IMR-90 (cell line): Measurements from ENCODE around the gene PRKAG2. TPM values are rescaled to one million over a fixed set of nuclear protein-coding genes. Genes with fewer than 3 reads are reported as not detected.

Source experiments
- ATAC-seq: fragments of 200-7000 bp; cut with Tn5 transposase; 2 replicates; pipeline ENCODE4 v1.9.1; 2020; ENCODE audit warnings: low read depth, mild to moderate bottlenecking, moderate library complexity
- BruUV-seq: library from RNA; stranded (reverse); fragments of 400-500 nt; replicated peaks from 2 replicates; lab custom pipeline; 2021; lab: Mats Ljungman, UMichigan
- CTCF ChIA-PET: fragments of 300-600 bp; formaldehyde crosslinking; extraction: SDS; loops from one replicate; lab custom pipeline; 2021; ENCODE audit warnings: antibody characterized with exemption; lab: Yijun Ruan, JAX
- POLR2A ChIA-PET: fragments of 300-600 bp; sonication (Branson Sonifier 250); formaldehyde crosslinking; loops from one replicate; lab custom pipeline; 2022; ENCODE audit warnings: antibody characterized with exemption; ENCODE audit not compliant: unreplicated experiment; lab: Charles Lee
- DNase-seq: peaks from one replicate; pipeline ENCODE4 v3.0.0; 2013
- H2AFZ ChIP-seq: replicated peaks from 2 replicates; pipeline ENCODE3; 2013; ENCODE audit warnings: low read length, mild to moderate bottlenecking; ENCODE audit not compliant: poor library complexity
- H2AK5ac ChIP-seq: 2 replicates; pipeline ENCODE4 v1.6.1; 2013; ENCODE audit warnings: low read depth, low read length, inconsistent platforms
- H2AK9ac ChIP-seq: replicated peaks from 2 replicates; pipeline ENCODE3; 2013; ENCODE audit warnings: mild to moderate bottlenecking, low read depth, low read length, moderate library complexity; ENCODE audit not compliant: poor library complexity
- H2BK120ac ChIP-seq: 2 replicates; pipeline ENCODE4 v1.6.1; 2013; ENCODE audit warnings: low read depth, low read length, inconsistent platforms
- H2BK15ac ChIP-seq: 3 replicates; pipeline ENCODE4 v1.6.1; 2013; ENCODE audit warnings: low read depth, low read length, inconsistent platforms
- H2BK20ac ChIP-seq: 2 replicates; pipeline ENCODE4 v1.6.1; 2013; ENCODE audit warnings: low read depth, mild to moderate bottlenecking, inconsistent platforms, low read length, moderate library complexity
- H2BK5ac ChIP-seq: 2 replicates; pipeline ENCODE4 v1.6.1; 2013; ENCODE audit warnings: mild to moderate bottlenecking, low read depth, low read length, inconsistent platforms; ENCODE audit not compliant: poor library complexity, severe bottlenecking
- H3K14ac ChIP-seq: replicated peaks from 2 replicates; pipeline ENCODE4 v1.6.1; 2013; ENCODE audit warnings: low read depth, low read length, inconsistent platforms
- H3K18ac ChIP-seq: 2 replicates; pipeline ENCODE4 v1.6.1; 2013; ENCODE audit warnings: low read depth, low read length, control low read depth
- H3K23ac ChIP-seq: 2 replicates; pipeline ENCODE4 v1.6.1; 2013; ENCODE audit warnings: low read depth, low read length, inconsistent platforms
- H3K27ac ChIP-seq: 2 replicates; pipeline ENCODE4 v1.5.1; 2013; ENCODE audit warnings: mild to moderate bottlenecking, control low read depth, low read length; ENCODE audit not compliant: insufficient read depth
- H3K27me3 ChIP-seq: 2 replicates; pipeline ENCODE4 v1.6.1; 2013; ENCODE audit warnings: low read length; ENCODE audit not compliant: control insufficient read depth, insufficient read depth
- H3K36me3 ChIP-seq: 2 replicates; pipeline ENCODE4 v1.6.1; 2013; ENCODE audit warnings: low read length, mixed read lengths; ENCODE audit not compliant: control insufficient read depth, insufficient read depth
- H3K4ac ChIP-seq: 2 replicates; pipeline ENCODE4 v1.6.1; 2013; ENCODE audit warnings: low read depth, low read length, inconsistent platforms
- H3K4me1 ChIP-seq: 2 replicates; pipeline ENCODE4 v1.6.1; 2013; ENCODE audit warnings: low read length, mixed read lengths; ENCODE audit not compliant: control insufficient read depth, insufficient read depth
- H3K4me2 ChIP-seq: 2 replicates; pipeline ENCODE4 v1.6.1; 2013; ENCODE audit warnings: low read depth, mild to moderate bottlenecking, control low read depth, low read length, moderate library complexity
- H3K4me3 ChIP-seq: 2 replicates; pipeline ENCODE4 v1.5.1; 2013; ENCODE audit warnings: low read depth, mild to moderate bottlenecking, control low read depth, low read length, moderate library complexity; ENCODE audit not compliant: insufficient read depth
- H3K56ac ChIP-seq: 2 replicates; pipeline ENCODE4 v1.6.1; 2013; ENCODE audit warnings: low read length, inconsistent platforms; ENCODE audit not compliant: insufficient read depth; ENCODE audit errors: extremely low read depth
- H3K79me1 ChIP-seq, 2 experiments: 2 replicates each; pipeline ENCODE4 v1.6.1; 2013; ENCODE audit warnings: low read length in 2 of 2, inconsistent platforms in 1 of 2, low read depth in 1 of 2
- H3K9ac ChIP-seq: 2 replicates; pipeline ENCODE4 v1.6.1; 2013; ENCODE audit warnings: low read depth, low read length, control low read depth
- H3K9me1 ChIP-seq: 2 replicates; pipeline ENCODE4 v1.6.1; 2013; ENCODE audit warnings: low read length, inconsistent platforms; ENCODE audit not compliant: insufficient read depth
- H3K9me3 ChIP-seq: 2 replicates; pipeline ENCODE4 v1.6.1; 2013; ENCODE audit warnings: low read length; ENCODE audit not compliant: control insufficient read depth, insufficient read depth
- H4K20me1 ChIP-seq: 2 replicates; pipeline ENCODE4 v1.6.1; 2013; ENCODE audit warnings: low read length, inconsistent platforms; ENCODE audit not compliant: insufficient read depth
- H4K5ac ChIP-seq: 2 replicates; pipeline ENCODE4 v1.6.1; 2013; ENCODE audit warnings: mild to moderate bottlenecking, low read depth, low read length, control low read depth
- H4K8ac ChIP-seq, 2 experiments: 2 replicates each; pipeline ENCODE4 v1.6.1; 2013; ENCODE audit warnings: low read depth in 2 of 2, low read length in 2 of 2, control low read depth in 1 of 2, inconsistent platforms in 1 of 2
- H4K91ac ChIP-seq: 2 replicates; pipeline ENCODE4 v1.6.1; 2013; ENCODE audit warnings: low read depth, low read length, inconsistent platforms; ENCODE audit not compliant: insufficient read depth
- BHLHE40 ChIP-seq: fragments of 150-350 bp; IDR thresholded peaks from 2 replicates; pipeline ENCODE4 v1.6.1; 2016; ENCODE audit warnings: mild to moderate bottlenecking, low read depth, low read length
- CEBPB ChIP-seq: IDR thresholded peaks from 2 replicates; pipeline ENCODE4 v1.6.1; 2012; ENCODE audit warnings: low read depth, low read length, improper control_type of control experiment
- CHD1 ChIP-seq: IDR thresholded peaks from 2 replicates; pipeline ENCODE4 v1.6.1; 2012; ENCODE audit warnings: low read depth, low read length, improper control_type of control experiment
- CTCF ChIP-seq: conservative IDR thresholded peaks from 2 replicates; pipeline ENCODE4 v1.5.1; 2012; ENCODE audit warnings: mild to moderate bottlenecking, low read depth, low read length, improper control_type of control experiment
- FOS ChIP-seq: fragments of 150-350 bp; IDR thresholded peaks from 2 replicates; pipeline ENCODE4 v1.6.1; 2016; ENCODE audit warnings: low read depth, low read length
- MAFK ChIP-seq: IDR thresholded peaks from 2 replicates; pipeline ENCODE4 v1.6.1; 2012; ENCODE audit warnings: low read depth, low read length, improper control_type of control experiment
- MAZ ChIP-seq: IDR thresholded peaks from 2 replicates; pipeline ENCODE4 v1.6.1; 2012; ENCODE audit warnings: low read depth, mild to moderate bottlenecking, low read length, improper control_type of control experiment, moderate library complexity, borderline replicate concordance
- MXI1 ChIP-seq: IDR thresholded peaks from 2 replicates; pipeline ENCODE4 v1.6.1; 2012; ENCODE audit warnings: low read depth, mild to moderate bottlenecking, low read length, moderate library complexity, borderline replicate concordance
- NFE2L2 ChIP-seq: fragments of 150-350 bp; IDR thresholded peaks from 2 replicates; pipeline ENCODE4 v1.6.1; 2016; ENCODE audit warnings: low read depth, mild to moderate bottlenecking, low read length
- POLR2A ChIP-seq: IDR thresholded peaks from 2 replicates; pipeline ENCODE4 v1.6.1; 2012; ENCODE audit warnings: mild to moderate bottlenecking, low read depth, low read length
- RAD21 ChIP-seq: IDR thresholded peaks from 2 replicates; pipeline ENCODE4 v1.6.1; 2012; ENCODE audit warnings: low read length, improper control_type of control experiment
- RCOR1 ChIP-seq: IDR thresholded peaks from 2 replicates; pipeline ENCODE4 v1.6.1; 2012; ENCODE audit warnings: mild to moderate bottlenecking, low read length, improper control_type of control experiment; ENCODE audit not compliant: insufficient replicate concordance
- SMC3 ChIP-seq: fragments of 150-350 bp; IDR thresholded peaks from 2 replicates; pipeline ENCODE4 v1.6.1; 2016; ENCODE audit warnings: low read depth, mild to moderate bottlenecking, antibody characterized with exemption, low read length, moderate library complexity
- USF2 ChIP-seq: fragments of 150-350 bp; IDR thresholded peaks from 2 replicates; pipeline ENCODE4 v1.6.1; 2017; ENCODE audit warnings: mild to moderate bottlenecking, antibody characterized with exemption, low read length, low read depth
- WGBS, 2 experiments: methylation state at CpG; one replicate each; pipeline versions ENCODE4 v1.1.5 to v1.1.7; 2013; ENCODE audit warnings: missing lambda C conversion rate in 2 of 2; ENCODE audit not compliant: insufficient read length in 1 of 2; ENCODE audit errors: extremely low coverage in 2 of 2; 5-methylcytosine and 5-hydroxymethylcytosine counted together
- dilution Hi-C: fragments of 300-500 bp; cut with HindIII; formaldehyde crosslinking; loops from one replicate; pipeline ENCODE4 v1.14.3; 2018; ENCODE audit warnings: low sequenced_read_pairs; ENCODE audit not compliant: unreplicated experiment
- in situ Hi-C: fragments of 300-500 bp; cut with MboI; formaldehyde crosslinking; loops from 3 replicates; pipeline ENCODE4 v1.14.3; 2019; ENCODE audit warnings: low sequenced_read_pairs, inconsistent platforms, mixed read lengths
- intact Hi-C: fragments of 100-400 bp; cut with micrococcal nuclease; formaldehyde crosslinking; loops from 2 replicates; pipeline ENCODE4 v1.10.0; 2022
- polyA plus RNA-seq, 3 experiments: library from polyadenylated mRNA; depleted of rRNA; stranded (reverse); fragments of >200 nt; gene quantifications; 2 replicates each; pipeline ENCODE4 v1.2.3, GENCODE V29; 2012; ENCODE audit warnings: low replicate concordance in 1 of 3
- total RNA-seq: library from RNA; depleted of rRNA; stranded (reverse); fragments of >200 nt; gene quantifications from 2 replicates; pipeline ENCODE4 v1.2.3, GENCODE V29; 2012

The PRKAG2 gene
- total and polyA plus RNA-seq, 2 of the 4 experiments (the other 2 are of a cell fraction): 15.4 to 21.6 TPM

- TF ChIP-seq BHLHE40: no peak
- TF ChIP-seq MXI1: no peak
- TF ChIP-seq SMC3: no peak
- no peak for TF ChIP-seq CHD1
- TF ChIP-seq MAZ: no peak
These were observed 49.4 kb upstream of the PRKAG2 start (continued) for GRCh38 chr7:151926336-151926712.

GRCh38 chr7:151925446-151926335 is 48.8 kb upstream of the PRKAG2 start:
- Histone ChIP-seq H2AK9ac (no peak overlapping the region), H2AK5ac (no peak overlapping the region), H3K9me1 (no peaks in the 10 kb centered on the region), H2AFZ (no peak overlapping the region), H4K5ac (no peak overlapping the region), H3K4me2 (no peak overlapping the region), H3K36me3 (no peaks in the 10 kb centered on the region), H3K27ac (no peak overlapping the region), H2BK15ac (no peak overlapping the region), H3K23ac (no peak overlapping the region), H3K9ac (no peak overlapping the region), H3K18ac (no peak overlapping the region), H3K4me1 (no peaks in the 10 kb centered on the region), H3K4ac (no peak overlapping the region), H3K27me3 (peaks cover 20% of the 10 kb centered on the region), H3K14ac (no peak overlapping the region), H4K91ac (no peak overlapping the region), H3K9me3 (no peaks in the 10 kb centered on the region), H3K79me1 (no peaks in the 10 kb centered on the region), H3K4me3 (no peak overlapping the region), H3K56ac (no peak overlapping the region), H4K8ac (no peak overlapping the region), H2BK5ac (no peak overlapping the region), H2BK120ac (no peak overlapping the region), H2BK20ac (no peak overlapping the region), H4K20me1 (no peaks in the 10 kb centered on the region)
- dilution Hi-C loops (no loop called here), intact Hi-C loops (no loop called here), in situ Hi-C loops (no loop called here)
- POLR2A ChIA-PET: no interaction called here
- no TSS peak for BruUV-seq
- WGBS, 2 experiments: 69% methylated on average over 5 of the region's 22 CpGs; no CpG with 5 or more reads in 1 of the 2 experiments
- DNase-seq (no peak), ATAC-seq (no peak)
- CTCF ChIA-PET: no interaction called here
- TF ChIP-seq MXI1: no peak
- no peak for TF ChIP-seq CEBPB
- TF ChIP-seq RCOR1: no peak
- no peak for TF ChIP-seq NFE2L2
- no peak for TF ChIP-seq CHD1
- TF ChIP-seq FOS: no peak
- TF ChIP-seq SMC3: no peak
- TF ChIP-seq MAFK: no peak
- no peak for TF ChIP-seq RAD21
- no peak for TF ChIP-seq CTCF
- no peak for TF ChIP-seq BHLHE40
- no peak for TF ChIP-seq POLR2A
- TF ChIP-seq USF2: no peak
- TF ChIP-seq MAZ: no peak
